Common myeloid progenitor, CD34-positive (primary cell): ENCODE results near the gene MAGEA4.
"Not testable (repeated sequence)": the region's sequence is repeated elsewhere in the genome, so short reads cannot be mapped to it uniquely, and the experiment has no call there.

Experiments used
- CTCF ChIA-PET: fragments of 350-600 bp; sonication (Branson Sonifier 250); formaldehyde crosslinking; loops from one replicate; lab custom pipeline; 2021; ENCODE audit warnings: antibody characterized with exemption; lab: Charles Lee
- POLR2A ChIA-PET: fragments of 350-600 bp; sonication (Branson Sonifier 250); formaldehyde crosslinking; loops from one replicate; lab custom pipeline; 2021; ENCODE audit warnings: antibody characterized with exemption; lab: Charles Lee
- DNase-seq, 3 donors: peaks; one replicate each; pipeline versions ENCODE4 v3.0.0 to v3.0.0-alpha.2; 2013
- H3K27ac ChIP-seq, 2 experiments: 1 replicate in 1 of 2; 2 replicates in 1 of 2; pipeline ENCODE4 v1.7.0; 2013; ENCODE audit warnings: inconsistent platforms in 2 of 2, low read length in 2 of 2, mild to moderate bottlenecking in 2 of 2, low read depth in 1 of 2, moderate library complexity in 1 of 2; ENCODE audit not compliant: severe bottlenecking in 2 of 2, insufficient read depth in 1 of 2, poor library complexity in 1 of 2
- H3K27me3 ChIP-seq, 5 experiments: replicated peaks in 2 of 5; 1 replicate in 3 of 5; 2 replicates in 2 of 5; pipeline versions ENCODE4 v1.6.1 to v1.7.0; 2013; ENCODE audit warnings: low read length in 4 of 5, mild to moderate bottlenecking in 2 of 5, moderate library complexity in 2 of 5, inconsistent platforms in 1 of 5; ENCODE audit not compliant: insufficient read depth in 5 of 5, control insufficient read depth in 4 of 5
- H3K36me3 ChIP-seq, 4 experiments: 1 replicate in 2 of 4; 2 replicates in 2 of 4; pipeline versions ENCODE4 v1.6.1 to v1.7.0; 2013; ENCODE audit warnings: low read length in 3 of 4, control low read depth in 1 of 4, mild to moderate bottlenecking in 1 of 4; ENCODE audit not compliant: control insufficient read depth in 4 of 4, insufficient read depth in 4 of 4
- H3K4me1 ChIP-seq, 4 experiments: 1 replicate in 3 of 4; 2 replicates in 1 of 4; pipeline versions ENCODE4 v1.6.1 to v1.7.1; 2013; ENCODE audit warnings: low read length in 3 of 4, mild to moderate bottlenecking in 3 of 4, control low read depth in 1 of 4, inconsistent platforms in 1 of 4, moderate library complexity in 1 of 4; ENCODE audit not compliant: control insufficient read depth in 4 of 4, insufficient read depth in 4 of 4; ENCODE audit errors: control extremely low read depth in 1 of 4
- H3K4me3 ChIP-seq, 7 experiments: 1 replicate in 4 of 7; 2 replicates in 3 of 7; pipeline versions ENCODE4 v1.5.1 to v1.7.0; 2013; ENCODE audit warnings: mild to moderate bottlenecking in 7 of 7, low read length in 6 of 7, moderate library complexity in 6 of 7, inconsistent platforms in 2 of 7, low read depth in 2 of 7, control low read depth in 1 of 7; ENCODE audit not compliant: insufficient read depth in 4 of 7, control insufficient read depth in 1 of 7; ENCODE audit errors: extremely low read depth in 1 of 7
- H3K9me3 ChIP-seq, 5 experiments: 1 replicate in 4 of 5; 2 replicates in 1 of 5; pipeline versions ENCODE4 v1.6.1 to v1.7.1; 2013; ENCODE audit warnings: low read length in 4 of 5, mild to moderate bottlenecking in 2 of 5, inconsistent platforms in 1 of 5, low read depth in 1 of 5, moderate library complexity in 1 of 5; ENCODE audit not compliant: control insufficient read depth in 4 of 5, insufficient read depth in 2 of 5; ENCODE audit errors: control extremely low read depth in 1 of 5
- WGBS: methylation state at CpG from one replicate; pipeline ENCODE4 v1.1.5; 2013; ENCODE audit not compliant: insufficient coverage; 5-methylcytosine and 5-hydroxymethylcytosine counted together

Gene MAGEA4

DNA sequence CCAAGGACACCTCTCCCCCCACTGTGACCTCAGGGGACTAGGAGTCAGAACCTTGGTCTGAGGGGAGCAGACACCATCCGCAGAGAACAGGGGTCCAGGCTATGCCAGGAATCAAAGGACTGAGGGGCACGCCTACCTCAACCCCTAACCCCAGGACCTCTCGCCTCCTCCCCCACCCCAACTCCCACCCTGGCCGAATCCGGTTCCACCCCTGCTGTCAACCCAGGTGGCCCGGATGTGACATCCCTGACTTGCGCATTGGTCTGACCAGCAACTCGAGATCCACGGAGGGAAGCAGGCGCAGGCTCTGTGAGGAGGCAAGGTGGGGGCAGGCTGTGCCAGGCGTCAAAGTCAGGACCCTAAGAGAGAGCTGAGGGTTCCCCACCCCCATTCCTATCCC is 468 bp upstream of the MAGEA4 start:
- Histone ChIP-seq H3K9me3 (no peaks in the 10 kb centered on the region), H3K4me1 (no peaks in the 10 kb centered on the region), H3K4me3 (no peak overlapping the region), H3K36me3 (no peaks in the 10 kb centered on the region), H3K27ac (no peak overlapping the region), H3K27me3 (no peaks in the 10 kb centered on the region)
- POLR2A ChIA-PET: no interaction called here
- DNase-seq: no peak
- WGBS: 85% methylated on average over 6 of the region's 11 CpGs
- CTCF ChIA-PET: no interaction called here

DNA sequence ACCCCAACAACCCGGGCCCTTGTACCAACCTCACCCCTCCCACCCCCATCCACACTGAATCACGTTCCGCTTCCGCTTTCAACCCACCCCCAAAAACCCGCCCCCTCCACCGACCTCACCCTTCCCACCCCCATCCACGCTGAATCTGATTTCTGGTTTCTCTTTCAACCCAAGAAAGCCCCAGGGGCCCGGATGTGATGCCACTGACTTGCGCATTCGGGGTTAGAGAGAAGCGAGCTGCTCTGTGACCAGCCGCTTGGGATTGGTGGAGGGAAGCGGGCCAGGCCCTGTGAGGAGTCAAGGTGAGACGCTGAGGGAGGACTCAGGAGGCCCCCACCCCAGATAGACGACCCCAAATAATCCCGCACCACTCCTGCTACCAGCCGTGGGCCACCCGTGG is 6.0 kb downstream of the MAGEA4 start:
- H3K4me1 ChIP-seq, H3K9me3 ChIP-seq, POLR2A ChIA-PET, H3K36me3 ChIP-seq, H3K4me3 ChIP-seq, H3K27me3 ChIP-seq, CTCF ChIA-PET, H3K27ac ChIP-seq, DNase-seq: not testable (repeated sequence)
- 100% methylated on average over 5 of the region's 18 CpGs for whole genome bisulfite sequencing

DNA sequence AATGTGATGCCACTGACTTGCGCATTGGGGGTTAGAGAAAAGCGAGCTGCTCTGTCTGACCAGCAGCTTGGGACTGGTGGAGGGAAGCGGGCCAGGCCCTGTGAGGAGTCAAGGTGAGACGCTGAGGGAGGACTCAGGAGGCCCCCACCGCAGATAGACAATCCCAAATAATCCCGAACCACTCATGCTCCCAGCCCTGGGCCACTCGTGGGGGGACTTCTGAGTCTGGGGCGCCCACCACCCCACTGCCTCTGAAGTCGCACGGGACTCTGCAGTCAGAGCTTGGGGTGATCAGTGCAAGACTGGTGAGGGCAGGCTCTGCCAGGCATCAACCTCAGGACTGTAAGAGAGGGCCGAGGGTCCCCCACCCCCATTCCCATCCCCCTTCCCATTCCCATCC is 6.9 kb downstream of the MAGEA4 start:
- no peak for DNase-seq
- CTCF ChIA-PET: no interaction called here
- POLR2A ChIA-PET: no interaction called here
- H3K4me1 ChIP-seq: no peaks in the 10 kb centered on the region
- WGBS: 89% methylated on average over 3 of the region's 11 CpGs
- no peak overlapping the region for H3K27ac ChIP-seq
- no peaks in the 10 kb centered on the region for H3K36me3 ChIP-seq
- H3K9me3 ChIP-seq: peaks cover 0 to 6% (median 0%) of the 10 kb centered on the region in 5 experiments
- no peak overlapping the region for H3K4me3 ChIP-seq
- H3K27me3 ChIP-seq: no peaks in the 10 kb centered on the region

DNA sequence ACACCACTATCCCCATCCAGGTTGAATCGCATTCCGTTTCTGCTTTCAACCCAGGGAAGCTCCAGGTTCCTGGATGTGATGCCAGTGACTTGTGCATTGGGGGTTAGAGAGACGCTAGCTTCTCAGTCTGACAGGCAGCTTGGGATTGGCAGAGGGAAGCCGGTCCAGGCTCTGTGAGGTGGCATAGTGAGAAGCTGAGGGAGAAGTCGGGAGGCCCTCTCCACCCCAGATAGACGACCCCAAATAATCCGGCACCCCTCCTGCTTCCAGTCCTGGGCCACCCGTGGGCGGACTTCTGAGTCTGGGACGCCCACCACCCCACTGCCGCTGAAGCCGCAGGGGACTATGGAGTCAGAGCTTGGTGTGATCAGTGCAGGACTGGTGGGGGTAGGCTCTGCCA is 7.4 kb downstream of the MAGEA4 start:
- H3K4me3 ChIP-seq: no peak overlapping the region
- no peak overlapping the region for H3K27ac ChIP-seq
- ChIA-PET CTCF (no interaction called here), POLR2A (no interaction called here)
- H3K36me3 ChIP-seq: no peaks in the 10 kb centered on the region
- WGBS: 91% methylated on average over 7 of the region's 12 CpGs
- no peak for DNase-seq
- H3K4me1 ChIP-seq: no peaks in the 10 kb centered on the region
- H3K27me3 ChIP-seq: no peaks in the 10 kb centered on the region
- H3K9me3 ChIP-seq: peaks cover 0 to 6% (median 0%) of the 10 kb centered on the region in 5 experiments

DNA sequence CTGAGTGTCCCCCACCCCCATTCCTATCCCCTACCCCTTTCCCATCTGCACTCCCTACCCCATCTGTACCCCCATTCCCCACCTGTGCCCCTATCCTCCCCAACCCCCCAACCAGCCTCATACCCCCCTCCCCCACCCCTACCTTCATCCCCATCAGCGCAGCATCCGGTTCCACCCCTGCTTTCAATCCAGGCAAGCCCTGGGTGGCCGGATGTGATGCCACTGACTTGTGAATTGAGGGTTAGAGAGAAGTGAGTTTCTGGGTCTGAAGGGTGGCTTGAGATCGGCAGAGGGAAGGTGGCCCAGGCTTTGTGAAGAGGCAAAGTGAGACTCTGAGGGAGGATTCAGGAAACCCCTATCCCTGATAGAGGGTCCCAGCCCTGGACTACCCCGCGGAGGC is 7.8 kb downstream of the MAGEA4 start:
- no peaks in the 10 kb centered on the region for H3K27me3 ChIP-seq
- POLR2A ChIA-PET: no interaction called here

DNA sequence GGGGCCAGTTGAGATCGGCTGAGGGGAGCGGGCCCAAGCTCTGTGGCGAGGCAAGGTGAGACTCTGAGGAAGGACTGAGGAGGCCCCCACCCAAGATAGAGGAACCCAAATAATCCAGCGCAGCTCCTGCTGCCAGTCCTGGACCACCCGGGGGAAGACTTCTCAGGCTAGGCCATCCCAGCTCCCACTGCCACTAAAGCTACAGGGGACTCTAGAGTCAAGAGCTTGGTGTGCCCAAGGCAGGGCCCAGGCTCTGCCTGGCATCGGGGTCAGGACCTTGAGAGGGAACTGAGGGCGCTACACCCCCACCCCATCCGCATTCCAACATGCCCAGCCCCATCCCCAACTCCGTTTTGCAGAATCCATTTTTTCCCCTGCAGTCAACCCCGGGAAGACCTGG is 8.6 kb downstream of the MAGEA4 start:
- POLR2A ChIA-PET: no interaction called here

More for the DNA sequence above, 7.8 kb downstream of the MAGEA4 start:
- 78% methylated on average over 4 of the region's 6 CpGs for WGBS
- Histone ChIP-seq H3K9me3 (peaks cover 0 to 6% (median 0%) of the 10 kb centered on the region in 5 experiments), H3K4me1 (no peaks in the 10 kb centered on the region), H3K27ac (no peak overlapping the region), H3K36me3 (no peaks in the 10 kb centered on the region), H3K4me3 (no peak overlapping the region)
- DNase-seq: no peak
- CTCF ChIA-PET: no interaction called here

DNA sequence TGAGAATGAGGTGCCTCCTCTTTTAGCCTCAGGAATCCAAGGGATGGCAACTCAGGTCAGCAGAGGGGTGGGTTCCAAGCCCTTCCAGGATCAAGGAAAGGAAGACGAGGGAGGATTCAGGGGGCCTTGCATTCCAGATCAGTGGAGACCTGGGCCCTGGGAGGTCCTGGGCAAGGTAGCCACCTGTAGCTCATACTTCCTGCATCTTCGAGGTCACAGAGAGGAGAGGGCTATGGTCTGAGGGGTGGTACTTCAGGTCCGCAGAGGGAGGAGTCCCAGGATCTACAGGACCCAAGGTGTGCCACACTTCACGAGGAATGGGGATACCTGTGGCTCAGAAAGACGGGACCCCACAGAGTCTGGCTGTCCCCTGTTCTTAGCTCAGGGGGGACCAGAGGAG is 9.2 kb downstream of the MAGEA4 start:
- CTCF ChIA-PET: no interaction called here

More for the DNA sequence above, 8.6 kb downstream of the MAGEA4 start:
- CTCF ChIA-PET: no interaction called here
- Histone ChIP-seq H3K27me3 (no peaks in the 10 kb centered on the region), H3K4me1 (no peaks in the 10 kb centered on the region), H3K4me3 (no peak overlapping the region), H3K9me3 (peaks cover 0 to 6% (median 0%) of the 10 kb centered on the region in 5 experiments), H3K36me3 (no peaks in the 10 kb centered on the region), H3K27ac (no peak overlapping the region)
- WGBS: 91% methylated on average over 7 of the region's 10 CpGs
- DNase-seq: no peak

More for the DNA sequence above, 9.2 kb downstream of the MAGEA4 start:
- DNase-seq: no peak
- POLR2A ChIA-PET: no interaction called here
- no peak overlapping the region for H3K4me3 ChIP-seq
- H3K9me3 ChIP-seq: peaks cover 0 to 6% (median 0%) of the 10 kb centered on the region in 5 experiments
- H3K36me3 ChIP-seq: no peaks in the 10 kb centered on the region
- H3K27me3 ChIP-seq: no peaks in the 10 kb centered on the region
- no peak overlapping the region for H3K27ac ChIP-seq
- WGBS: 68% methylated on average over 5 of the region's 5 CpGs
- H3K4me1 ChIP-seq: no peaks in the 10 kb centered on the region
